DMS153 treated with DMSO at 0.1 percent for 48 hours (cell line): Measurements from ENCODE around the gene OR7C1.
"Not testable (repeated sequence)": the region's sequence is repeated elsewhere in the genome, so short reads cannot be mapped to it uniquely, and the experiment has no call there.

ENCODE experiments used
- DNase-seq: peaks from one replicate; lab custom pipeline; 2025; ENCODE audit not compliant: unreplicated experiment; lab: John Stamatoyannopoulos, UW

OR7C1 gene

GRCh38 chr19:14768001-14768400 is 67.0 kb downstream of the OR7C1 start:
- no peak for DNase-seq

GRCh38 chr19:14767466-14767971 is 67.5 kb downstream of the OR7C1 start:
- no peak for DNase-seq

GRCh38 chr19:14765841-14766240 is 69.1 kb downstream of the OR7C1 start:
- DNase-seq = not testable (repeated sequence)

DNA sequence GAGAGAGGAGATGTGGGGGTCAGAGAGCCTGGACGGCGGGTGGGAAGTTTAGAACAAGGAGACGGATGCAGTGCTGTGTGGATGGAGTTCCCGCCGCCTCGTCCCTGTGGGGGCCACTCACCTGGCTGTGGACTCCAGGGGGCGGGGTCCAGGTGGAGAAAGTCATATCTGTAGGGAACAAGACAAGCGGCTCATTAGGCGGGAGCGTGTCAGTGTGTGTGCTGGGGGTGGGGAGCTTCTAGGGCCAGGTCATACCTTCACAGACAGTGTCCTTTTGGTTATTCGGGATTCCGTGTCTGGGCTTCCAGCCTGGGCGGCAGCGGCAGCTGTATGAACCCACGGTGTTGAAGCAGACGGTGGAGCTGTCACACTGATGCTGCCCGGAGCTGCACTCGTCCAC is 69.6 kb downstream of the OR7C1 start:
- not testable (repeated sequence) for DNase-seq

GRCh38 chr19:14764401-14764800 is 70.6 kb downstream of the OR7C1 start:
- DNase-seq = no peak

DNA sequence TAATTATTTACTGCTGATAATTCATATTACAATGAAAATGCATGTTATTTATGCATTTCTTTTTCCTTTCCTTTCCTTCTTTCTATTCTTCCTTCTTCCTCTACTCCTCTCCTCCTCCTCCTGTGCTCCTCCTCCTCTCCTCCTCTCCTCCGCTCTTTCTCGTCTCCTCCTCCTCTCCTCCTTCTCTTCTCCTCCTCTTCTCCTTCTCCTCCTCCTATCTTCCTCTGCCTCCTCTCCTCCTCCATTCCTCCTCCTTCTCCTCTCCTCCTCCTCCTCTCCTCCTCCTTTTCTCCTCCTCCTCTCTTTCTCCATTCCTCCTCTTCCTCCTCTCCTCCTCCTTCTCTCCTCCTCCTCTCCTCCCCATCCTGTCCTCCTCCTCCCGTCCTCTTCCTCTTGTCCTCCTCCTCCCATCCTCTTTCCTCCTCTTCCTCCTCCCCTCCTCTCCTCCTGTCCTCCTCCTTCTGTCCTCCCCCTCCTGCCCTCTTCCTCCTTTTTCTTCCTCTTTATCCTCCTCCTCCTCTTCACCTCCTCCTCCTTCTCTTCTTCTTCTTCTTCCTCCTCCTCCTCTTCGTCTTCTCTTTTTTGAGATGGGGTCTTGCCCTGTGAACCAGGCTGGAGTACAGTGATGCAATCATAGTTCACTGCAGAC is 71.4 kb downstream of the OR7C1 start:
- no peak for DNase-seq

DNA sequence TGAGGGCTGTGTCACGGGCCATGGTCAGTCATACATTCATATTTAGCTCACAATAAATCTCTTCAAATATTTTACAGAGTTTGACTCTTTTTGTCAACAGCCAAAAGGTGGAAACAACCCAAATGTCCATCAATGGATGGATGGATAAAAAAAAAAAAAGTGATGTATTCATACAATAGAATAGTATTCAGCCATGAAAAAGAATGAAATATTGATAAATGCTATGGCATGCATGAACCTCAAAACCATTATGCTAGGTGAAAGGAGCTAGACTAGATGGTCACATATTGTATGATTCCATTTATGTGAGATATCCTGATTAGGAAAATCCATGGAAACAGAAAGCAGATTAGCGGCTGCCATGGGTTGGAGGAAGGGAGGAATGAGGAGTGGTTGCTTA is 72.9 kb downstream of the OR7C1 start:
- no peak for DNase-seq

- DNase-seq = no peak
Observed at GRCh38 chr19:14761607-14762006, 73.4 kb downstream of the OR7C1 start.

DNA sequence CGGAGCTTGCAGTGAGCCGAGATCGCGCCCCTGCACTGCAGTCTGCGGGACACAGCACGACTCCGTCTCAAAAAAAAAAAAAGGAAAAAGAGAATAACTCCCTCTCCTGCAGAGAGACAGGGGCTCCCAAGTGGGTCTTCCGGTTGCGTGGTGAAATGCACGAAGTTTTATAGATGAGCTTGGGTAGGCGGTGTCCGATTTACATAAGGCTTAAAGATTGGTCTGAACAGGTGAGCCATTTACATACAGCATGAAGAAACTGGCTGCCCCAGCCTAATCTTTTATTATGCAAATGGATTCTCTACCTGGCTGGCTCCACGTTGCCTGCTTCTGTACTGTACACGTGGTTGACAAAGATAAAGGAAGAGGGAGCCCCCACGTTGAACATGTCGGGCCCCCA is 76.2 kb downstream of the OR7C1 start:
- no peak for DNase-seq

- DNase-seq = no peak
Observed at GRCh38 chr19:14748601-14749000, 86.4 kb downstream of the OR7C1 start.
